ENCODE results near the gene HSD17B4.

DNA sequence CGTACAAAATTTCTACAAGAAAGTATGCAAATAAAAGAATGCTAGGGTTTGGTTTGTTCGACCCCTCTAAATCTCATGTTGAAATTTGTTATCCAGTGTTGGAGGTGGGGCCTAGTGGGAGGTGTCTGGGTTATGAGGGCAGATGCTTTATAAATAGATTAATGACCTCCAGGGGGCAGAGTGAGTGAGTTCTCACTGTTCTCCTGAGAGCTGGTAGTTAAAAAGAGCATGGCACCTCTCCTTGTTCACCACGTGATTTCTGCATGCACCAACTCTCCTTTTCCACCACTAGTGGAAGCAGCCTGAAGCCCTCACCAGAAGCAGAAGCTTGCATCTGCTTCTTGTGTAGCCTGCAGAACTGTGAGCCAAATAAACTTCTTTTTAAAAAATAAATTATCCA lies 126.6 kb downstream of the HSD17B4 start:
- TF ChIP-seq, protein P1, sequence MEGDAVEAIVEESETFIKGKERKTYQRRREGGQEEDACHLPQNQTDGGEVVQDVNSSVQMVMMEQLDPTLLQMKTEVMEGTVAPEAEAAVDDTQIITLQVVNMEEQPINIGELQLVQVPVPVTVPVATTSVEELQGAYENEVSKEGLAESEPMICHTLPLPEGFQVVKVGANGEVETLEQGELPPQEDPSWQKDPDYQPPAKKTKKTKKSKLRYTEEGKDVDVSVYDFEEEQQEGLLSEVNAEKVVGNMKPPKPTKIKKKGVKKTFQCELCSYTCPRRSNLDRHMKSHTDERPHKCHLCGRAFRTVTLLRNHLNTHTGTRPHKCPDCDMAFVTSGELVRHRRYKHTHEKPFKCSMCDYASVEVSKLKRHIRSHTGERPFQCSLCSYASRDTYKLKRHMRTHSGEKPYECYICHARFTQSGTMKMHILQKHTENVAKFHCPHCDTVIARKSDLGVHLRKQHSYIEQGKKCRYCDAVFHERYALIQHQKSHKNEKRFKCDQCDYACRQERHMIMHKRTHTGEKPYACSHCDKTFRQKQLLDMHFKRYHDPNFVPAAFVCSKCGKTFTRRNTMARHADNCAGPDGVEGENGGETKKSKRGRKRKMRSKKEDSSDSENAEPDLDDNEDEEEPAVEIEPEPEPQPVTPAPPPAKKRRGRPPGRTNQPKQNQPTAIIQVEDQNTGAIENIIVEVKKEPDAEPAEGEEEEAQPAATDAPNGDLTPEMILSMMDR (IDR thresholded peaks at IDR 0.05; ENCODE audit: low read depth, low read length, poor library complexity, severe bottlenecking) = peak; percentile 56
- no peak for TF ChIP-seq EZH2phosphoT487 (IDR thresholded peaks at IDR 0.05; ENCODE audit: borderline replicate concordance, low read length)
